HG03439 (cell line): ENCODE measurements around the gene IMMT.
"Not testable (repeated sequence)": the region's sequence is repeated elsewhere in the genome, so short reads cannot be mapped to it uniquely, and the experiment has no call there.

ENCODE experiments used
- ATAC-seq: cut with Tn5 transposase; IDR thresholded peaks from one replicate; pipeline ENCODE4 v1.9.1; 2021; ENCODE audit warnings: mild to moderate bottlenecking, moderate library complexity; ENCODE audit not compliant: unreplicated experiment

The IMMT gene

DNA sequence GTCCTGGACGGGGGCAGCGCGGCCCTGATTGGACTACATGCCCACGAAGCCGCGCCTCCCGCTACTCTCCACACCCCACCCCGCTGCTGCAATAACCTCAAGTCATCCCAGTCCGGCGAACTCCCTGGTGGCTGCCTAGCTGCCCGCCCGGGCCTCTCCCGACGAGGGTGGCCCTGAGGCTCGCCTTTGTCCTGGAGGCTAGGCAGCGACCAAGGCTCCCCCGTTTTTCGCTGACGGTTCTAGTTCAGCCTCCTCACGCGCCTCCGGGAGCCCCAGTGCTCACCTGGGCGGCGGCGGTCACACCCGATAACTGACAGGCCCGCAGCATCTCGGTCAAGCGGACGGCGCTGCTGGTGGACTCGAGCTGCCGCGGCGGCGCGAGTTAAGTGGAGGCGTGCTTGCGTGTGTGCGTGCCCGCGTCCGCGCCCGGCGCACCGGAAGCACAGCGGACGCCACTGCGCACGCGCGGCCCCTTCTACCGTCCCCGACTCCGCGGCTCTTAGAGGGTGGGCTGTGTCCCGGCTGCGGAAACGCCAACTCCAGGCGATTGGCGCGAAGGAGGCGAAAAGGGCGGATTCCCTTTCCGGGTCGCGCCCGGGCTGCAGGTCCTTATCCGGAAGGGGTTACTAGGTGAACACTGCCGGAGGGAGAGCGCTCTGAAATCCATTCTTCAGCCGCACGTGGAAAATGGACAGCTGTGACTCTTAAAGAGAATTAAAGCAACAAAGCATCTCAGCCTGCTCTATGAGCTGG is at the start of gene IMMT:
Gene IMMT, minus strand, starts transcription at position 408 of the 753 bp plus-strand sequence. Its CDS starts 80 bp downstream, at position 328.
- ATAC-seq: peak; percentile 88

DNA sequence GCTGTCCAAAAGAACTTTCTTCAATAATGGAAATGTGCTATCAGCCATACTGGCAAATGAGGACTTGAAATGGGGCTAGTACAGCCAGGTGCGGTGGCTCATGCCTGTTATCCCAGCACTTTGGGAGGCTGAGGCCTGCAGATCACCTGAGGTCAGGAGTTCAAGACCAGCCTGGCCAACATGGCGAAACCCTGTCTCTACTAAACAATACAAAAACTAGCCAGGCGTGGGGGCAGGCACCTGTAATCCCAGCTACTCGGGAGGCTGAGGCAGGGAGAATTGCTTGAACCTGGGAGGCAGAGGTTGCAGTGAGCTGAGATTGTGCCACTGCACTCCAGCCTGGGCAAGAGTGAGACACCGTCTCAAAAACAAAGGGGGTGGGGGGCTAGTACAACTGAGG is 49.5 kb upstream of the IMMT start:
- not testable (repeated sequence) for ATAC-seq

DNA sequence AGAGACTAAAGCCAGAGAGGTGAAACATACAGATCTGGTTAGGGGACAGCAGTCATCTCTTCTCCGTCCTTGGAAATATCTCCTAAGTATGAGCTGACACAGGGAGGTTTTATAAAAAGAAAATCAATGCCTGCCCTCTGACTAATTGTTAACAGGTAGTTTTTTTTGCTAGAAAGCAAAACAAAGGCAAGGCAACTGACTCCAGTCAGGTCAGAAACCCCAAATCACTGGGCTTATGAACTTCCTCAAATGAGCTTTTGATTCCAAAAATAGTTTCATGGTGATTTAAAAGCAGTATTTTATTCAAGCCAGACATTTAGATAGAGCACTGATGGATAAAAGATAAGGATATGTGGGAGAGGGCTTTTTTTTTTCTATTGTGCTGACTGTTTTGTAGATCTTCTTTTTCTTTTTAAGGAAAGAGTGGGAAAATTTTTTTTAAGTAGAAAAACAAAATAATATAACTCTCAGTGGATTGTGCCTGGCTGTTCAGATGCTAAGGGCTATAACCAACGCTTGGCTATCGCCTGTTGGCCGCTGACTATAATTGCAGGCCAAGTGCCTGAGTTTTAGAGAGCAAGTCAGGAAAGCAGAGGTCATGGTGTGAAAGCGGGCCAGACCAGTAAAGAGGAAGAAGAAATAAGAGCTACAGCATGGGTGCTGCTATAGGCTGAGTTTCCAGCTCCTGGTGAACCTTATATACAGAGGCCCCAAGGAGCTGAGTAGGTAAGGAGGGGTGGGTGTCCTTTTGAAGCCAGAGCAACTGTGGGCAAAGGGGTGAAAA is 48.9 kb upstream of the IMMT start:
- no peak for ATAC-seq

DNA sequence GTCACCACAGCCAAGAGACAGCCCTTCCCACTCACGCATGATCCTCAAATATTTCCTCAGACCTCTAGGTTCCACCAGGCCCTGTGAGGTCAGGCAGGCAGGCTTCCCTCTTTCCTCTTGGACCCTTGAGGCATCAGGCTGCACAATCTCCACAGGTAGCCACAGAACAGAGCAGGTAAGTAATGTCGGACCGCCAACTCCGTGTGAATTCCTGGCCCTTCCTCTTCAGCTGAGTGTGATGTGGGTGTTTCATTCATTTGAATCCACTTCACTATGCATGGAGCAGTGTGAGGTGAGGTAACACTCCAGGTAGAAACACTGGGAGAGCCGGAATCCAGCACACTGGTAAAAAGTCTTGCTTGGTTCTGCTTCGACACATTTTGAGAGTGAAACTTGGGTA is 48.0 kb upstream of the IMMT start:
- no peak for ATAC-seq

DNA sequence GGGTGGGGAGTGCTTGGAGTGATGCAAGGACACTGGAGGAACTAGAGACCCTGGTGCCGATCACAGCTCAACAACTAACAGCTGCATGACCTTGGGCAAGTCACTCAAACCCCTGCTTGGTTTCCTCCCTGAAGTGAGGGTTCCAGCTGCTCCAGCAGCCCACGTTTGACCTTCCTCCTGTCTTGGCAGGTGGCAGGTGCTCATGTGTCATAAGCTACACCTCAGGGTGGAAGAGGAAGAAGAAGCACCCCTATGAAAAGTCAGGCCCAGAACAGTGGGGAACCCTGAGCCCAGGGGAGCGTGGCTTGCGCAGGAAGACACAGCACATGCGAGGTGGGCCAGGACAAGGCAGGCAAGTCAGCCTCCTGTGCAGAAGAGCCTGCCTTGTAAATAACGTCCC is 46.3 kb upstream of the IMMT start:
- no peak for ATAC-seq

DNA sequence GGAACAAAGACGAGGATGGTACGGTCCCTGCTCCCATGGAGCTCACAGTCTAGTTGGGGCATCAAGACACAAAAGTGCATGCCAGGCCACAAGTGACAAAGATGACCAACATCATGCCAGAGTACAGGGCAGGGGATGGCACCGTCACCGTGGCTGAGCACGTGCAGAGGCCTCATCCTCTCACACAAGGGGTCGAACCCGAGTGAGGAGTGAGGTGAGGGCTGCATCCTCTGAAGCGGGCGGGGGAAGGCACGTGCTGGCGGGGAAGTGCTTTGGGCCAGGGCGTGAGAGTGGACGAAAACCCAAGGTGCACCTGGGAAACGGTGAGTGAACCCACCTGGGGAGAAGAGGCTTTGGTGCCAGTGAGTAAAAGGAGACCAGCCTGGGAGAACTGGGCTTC is 45.0 kb upstream of the IMMT start:
- ATAC-seq: no peak

DNA sequence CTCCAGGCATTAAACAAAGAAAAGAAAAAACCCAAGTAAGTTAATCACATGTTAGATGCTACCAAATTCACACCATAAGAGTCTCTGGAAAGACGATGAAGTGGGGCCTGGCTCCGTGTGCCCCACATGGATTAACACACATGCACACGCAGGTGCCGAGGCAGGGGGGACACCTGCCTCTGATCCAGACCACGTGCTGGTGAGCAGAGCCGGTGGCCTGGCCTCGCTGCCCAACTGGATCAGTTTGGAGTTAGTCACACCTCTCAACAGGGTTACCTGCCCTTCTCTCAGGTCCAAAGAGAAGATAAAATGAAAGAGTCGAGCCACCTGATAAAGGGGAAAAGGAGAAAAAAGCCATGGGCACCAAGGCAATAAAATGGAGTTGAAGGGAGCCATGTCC is 44.5 kb upstream of the IMMT start:
- ATAC-seq: no peak

DNA sequence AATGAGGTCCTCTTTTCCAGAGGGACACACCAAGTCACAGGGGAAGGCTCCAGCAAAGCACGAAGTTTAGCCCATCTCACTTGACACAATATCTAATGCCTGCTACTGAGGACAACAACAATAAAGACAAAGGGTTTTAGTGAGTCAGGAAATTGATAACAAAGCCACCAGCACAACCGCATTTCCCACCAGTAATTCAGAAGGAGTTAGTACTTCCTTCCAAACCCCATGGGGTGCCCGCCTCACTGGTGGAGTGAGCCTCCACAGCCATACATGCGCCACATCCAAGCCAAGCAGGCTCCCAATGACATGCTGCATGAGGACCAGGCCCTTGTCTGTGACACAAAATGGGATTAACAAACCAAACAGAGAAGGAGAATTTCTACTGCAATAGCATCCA is 44.1 kb upstream of the IMMT start:
- no peak for ATAC-seq

DNA sequence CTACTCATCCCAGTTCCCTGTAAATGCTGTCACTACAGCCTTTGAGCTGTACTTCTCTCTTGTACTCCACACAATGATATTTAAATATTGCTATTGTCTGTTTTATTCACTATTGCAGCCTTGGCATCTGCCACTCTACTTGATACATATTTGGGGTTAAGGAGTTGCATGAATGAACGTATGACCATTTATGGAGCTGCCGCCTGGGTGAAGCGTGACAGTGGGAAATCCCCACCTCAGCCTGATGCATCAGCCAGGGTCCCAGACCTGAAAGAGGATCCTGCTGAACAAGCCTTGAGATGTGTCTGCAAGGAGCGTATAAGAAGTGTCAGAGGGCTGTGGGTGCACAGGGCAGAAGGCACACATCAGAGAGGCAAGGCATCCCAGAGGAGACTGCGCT is 43.1 kb upstream of the IMMT start:
- ATAC-seq: no peak

DNA sequence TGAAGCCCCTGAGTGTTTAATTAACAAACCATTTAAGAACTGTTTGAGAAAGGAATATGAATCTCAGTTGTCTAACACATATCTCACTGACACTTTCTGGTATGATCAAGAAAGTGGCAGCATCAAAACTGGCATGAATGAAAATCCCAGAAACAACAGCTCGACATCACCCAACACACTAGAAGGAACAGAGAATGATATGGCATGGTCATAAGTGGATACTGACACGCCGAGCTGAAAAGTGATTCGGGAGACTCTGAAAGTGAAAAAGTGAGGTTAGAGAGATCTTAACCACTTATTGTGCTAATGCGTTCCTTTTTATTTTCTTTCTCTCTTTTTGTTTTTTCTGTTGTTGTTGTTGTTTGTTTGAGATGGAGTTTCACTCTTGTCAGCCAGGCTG is 41.9 kb upstream of the IMMT start:
- no peak for ATAC-seq

DNA sequence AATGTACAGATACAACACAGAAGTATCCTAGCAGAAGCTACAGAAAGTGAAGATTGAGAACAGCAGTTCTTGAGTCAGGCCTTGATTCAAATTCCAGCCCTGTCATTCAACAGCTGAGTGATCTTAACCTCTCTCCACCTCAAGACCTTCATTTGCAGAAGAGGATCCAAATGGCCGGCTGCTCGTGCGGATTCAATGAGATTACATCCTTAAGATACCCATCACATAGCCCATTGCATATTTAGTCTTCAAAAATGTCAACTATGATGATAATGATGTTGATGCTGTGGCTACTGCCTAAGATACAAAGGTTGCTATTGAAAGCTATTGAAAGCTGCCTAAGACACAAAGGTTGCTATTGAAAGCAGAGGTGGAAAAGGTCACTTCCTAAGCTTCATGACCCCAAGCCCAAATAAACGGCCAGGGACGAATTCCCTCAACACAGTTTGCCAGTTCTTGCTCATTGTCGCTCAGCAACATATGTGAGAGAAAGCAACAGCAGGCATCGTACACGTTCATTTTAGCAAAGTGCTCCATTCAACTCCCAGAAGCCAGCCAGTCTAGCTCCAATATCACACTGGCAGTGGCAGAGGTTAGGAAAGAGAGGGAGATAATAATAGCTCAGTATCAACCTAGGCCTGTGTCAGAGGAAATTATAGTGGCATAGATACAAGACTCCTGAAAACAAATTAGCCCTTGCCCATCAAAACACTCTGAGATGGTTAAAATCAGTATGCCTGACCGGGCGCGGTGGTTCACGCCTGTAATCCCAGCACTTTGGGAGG is 40.1 kb upstream of the IMMT start:
- ATAC-seq: no peak

DNA sequence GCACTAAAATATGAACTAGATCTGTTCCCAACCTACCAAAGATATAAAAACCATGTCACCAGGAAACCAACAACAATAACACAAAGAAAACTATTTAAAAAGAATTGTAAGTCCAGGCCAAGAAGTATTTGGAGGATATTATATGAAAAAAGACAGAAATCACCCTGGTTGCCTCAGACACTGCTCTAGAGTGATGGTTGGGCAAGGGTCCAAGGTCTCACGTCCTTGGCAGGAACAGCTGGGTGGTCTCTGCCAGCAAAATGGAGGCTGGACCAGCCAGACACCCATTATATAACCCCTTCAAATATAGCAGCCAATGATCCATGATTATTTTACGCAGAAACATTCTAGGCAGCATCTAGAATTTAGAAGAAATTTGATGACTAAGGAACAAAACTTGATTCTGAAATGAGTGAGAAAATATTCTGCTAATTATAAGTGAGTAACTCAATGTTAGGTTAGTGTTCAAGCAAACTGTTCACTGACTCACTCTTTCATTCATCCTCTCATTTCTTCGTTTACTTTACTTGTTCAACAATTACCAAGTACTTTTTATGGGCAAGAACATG is 39.4 kb upstream of the IMMT start:
- ATAC-seq: no peak

DNA sequence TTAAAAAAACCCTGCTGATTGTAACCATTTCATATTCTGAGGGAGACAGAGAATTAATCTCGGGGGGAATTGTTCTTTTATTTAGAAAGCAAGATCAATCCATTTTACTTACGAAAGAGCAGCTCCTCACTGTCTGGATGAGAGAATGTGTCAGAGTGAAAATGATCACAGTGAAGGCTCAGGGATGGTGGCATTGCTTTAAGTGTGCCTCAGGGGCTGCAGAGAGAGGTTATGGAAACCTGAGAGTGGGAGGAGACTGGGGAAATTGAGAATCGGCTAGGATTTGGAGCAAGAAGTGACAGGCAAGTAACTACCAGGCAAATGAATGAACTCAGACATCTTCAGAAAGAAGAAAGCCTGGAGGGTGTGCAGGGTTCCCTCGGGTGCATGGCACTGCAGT is 38.2 kb upstream of the IMMT start:
- no peak for ATAC-seq

DNA sequence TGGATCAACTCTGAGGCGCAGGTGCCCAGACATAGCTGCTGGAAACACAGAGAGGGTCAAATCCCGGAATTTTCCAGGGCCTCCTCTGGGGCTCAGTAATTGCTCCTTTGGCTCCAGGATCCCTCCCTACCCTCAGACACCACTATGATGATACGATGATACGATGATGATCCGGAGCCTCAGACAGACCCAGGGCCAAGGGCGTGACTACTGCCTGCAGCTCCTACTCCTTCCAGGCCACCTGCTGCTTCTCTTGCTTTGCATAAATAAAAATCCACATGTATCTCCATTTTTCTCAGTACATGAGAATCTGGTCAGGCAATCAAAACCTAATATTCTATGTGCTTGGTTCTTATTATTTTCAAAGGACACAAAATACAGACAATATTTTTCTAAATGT is 37.6 kb upstream of the IMMT start:
- ATAC-seq: no peak

DNA sequence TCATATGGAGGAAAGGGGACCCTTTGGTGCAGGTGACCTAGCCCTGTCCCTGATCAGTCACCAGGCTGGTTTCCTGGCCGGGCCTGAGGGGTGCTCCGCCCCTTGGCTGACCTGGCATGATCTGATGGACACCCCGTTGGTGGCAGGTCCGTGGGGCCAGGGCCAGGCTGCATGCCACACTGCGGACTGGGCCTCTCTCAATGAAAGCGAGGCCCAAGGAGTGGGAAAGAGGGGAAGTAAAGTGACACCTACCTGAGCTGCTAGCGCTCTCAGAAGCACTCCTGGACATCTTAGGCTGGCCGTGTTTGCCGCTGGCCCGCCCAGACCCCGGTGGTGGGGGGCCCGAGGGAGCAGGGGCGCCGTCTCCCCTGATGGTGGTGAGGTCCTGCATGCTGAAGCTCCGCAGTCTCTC is 37.1 kb upstream of the IMMT start:
- no peak for ATAC-seq

DNA sequence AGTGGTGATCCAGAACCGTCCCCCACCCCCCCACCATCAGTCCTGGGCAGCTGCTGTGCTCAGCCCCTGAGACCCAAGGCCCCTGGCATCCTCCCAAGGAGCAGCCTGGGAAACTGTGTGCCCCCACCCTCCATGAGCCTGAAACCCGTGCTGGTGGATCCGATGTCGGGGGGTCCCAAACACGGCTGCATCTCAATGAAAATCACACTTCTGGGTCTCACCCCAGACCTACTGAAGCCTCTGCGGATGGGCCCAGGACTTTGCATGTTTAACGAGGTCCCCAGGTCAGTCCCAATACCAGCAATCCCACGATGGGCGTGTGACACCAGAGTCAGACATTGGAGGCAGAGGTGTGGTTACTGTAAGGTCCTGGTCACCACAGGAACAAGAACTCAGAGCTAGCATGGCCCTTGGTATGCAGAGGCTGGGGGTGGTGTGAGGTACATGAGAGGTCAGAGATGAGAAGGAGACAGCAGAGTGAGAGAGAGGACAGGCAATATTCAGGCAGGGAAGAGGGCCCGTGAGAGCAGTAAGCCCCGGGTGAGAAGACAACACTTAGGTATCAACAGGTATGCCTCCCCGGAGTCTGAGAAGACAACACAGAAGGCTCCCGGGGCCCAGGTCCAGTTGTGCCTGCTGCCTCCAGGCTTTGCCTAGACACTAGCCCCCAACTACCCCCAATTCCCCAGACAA is 36.6 kb upstream of the IMMT start:
- ATAC-seq: no peak

DNA sequence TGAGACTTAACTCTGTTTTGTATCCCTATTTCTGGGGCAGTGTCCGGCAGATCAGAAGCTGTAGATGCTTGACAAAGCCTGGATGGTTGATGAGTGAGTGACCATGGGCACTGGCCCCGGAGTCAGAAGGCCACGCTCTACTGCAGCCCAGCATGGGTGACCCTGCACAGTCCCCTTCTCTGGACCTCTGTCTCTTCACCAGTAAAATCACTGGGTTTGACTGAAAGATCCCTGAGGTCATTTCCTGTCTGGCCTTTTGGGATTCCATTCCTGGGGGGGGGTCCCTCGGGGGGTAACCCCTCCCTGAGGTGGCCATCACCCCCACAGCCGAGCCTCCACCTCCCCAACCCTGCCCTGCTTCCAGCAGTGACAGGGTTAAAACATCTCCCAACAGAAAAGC is 35.7 kb upstream of the IMMT start:
- ATAC-seq: no peak

DNA sequence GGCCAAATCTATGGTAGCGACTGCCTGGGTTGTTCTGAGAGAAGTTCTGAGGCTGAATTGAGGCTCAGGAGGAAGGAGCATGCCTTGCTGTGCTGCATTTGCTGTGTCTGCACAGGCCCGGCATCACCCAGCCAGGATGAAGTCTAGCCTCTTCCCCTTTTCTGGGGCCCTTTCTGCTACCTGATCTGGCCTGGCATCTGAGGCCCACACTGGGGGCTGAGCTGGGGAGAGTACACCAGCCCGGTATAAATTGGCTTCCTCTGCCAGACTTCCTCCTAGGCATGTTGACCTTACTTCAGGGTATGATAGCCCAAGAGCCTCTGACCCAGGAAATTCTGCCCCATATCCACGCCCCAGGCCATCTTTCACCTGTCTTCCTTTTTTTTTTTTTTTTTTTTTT is 34.0 kb upstream of the IMMT start:
- no peak for ATAC-seq

DNA sequence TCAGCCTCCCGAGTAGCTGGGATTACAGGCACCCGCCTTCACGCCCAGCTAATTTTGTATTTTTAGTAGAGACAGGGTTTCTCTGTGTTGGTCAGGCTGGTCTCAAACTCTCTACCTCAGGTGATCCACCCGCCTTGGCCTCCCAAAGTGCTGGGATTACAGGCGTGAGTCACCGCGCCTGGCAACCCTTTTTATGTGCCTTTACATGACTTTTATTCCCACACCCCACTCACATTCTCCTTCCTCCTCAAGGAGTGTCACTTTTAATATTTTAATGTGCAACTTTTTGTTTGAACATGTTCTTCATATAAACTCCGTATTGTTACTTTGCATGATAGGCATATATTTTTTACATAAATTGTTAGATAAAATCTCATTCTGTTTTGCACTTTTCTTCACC is 33.3 kb upstream of the IMMT start:
- ATAC-seq: not testable (repeated sequence)

DNA sequence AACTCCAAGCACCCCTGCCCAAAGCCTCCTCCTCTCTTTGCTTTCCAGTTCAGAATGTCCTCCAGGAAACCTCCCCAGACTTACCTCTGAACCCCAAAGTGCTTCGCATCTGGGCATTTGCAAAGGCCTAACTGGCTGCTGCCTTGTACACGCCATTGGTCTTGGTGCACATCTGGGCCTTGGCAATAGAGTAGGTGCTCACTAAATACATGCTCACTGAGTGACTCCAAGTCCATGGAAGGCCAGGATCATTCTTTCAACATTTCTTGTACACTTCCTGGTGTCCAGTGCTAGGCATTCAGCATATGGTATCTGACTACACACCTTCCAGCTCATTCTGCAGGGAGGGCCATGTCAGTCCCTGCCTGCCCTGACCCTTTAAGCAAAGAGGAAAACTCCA is 32.4 kb upstream of the IMMT start:
- ATAC-seq: no peak
